Spinal cord (tissue), 10 donors: ENCODE results near the gene CTU1. TPM values are rescaled to one million over a fixed set of nuclear protein-coding genes. Genes with fewer than 3 reads are reported as not detected.
"Not testable (repeated sequence)": the region's sequence is repeated elsewhere in the genome, so short reads cannot be mapped to it uniquely, and the experiment has no call there.

Experiments
- DNase-seq, 6 donors: peaks; one replicate each; pipeline versions ENCODE4 v3.0.0 to v3.0.0-alpha.2; 2013 to 2015; ENCODE audit warnings: low spot score in 6 of 6, low read depth in 4 of 6
- H3K27ac ChIP-seq: one replicate; pipeline ENCODE4 v1.5.1; 2013; ENCODE audit warnings: low read depth, low read length, control low read depth
- H3K27me3 ChIP-seq: one replicate; pipeline ENCODE4 v1.6.1; 2013; ENCODE audit warnings: low read length; ENCODE audit not compliant: control insufficient read depth, insufficient read depth
- H3K36me3 ChIP-seq: one replicate; pipeline ENCODE4 v1.6.1; 2013; ENCODE audit warnings: low read length; ENCODE audit not compliant: control insufficient read depth, insufficient read depth
- H3K4me1 ChIP-seq: one replicate; pipeline ENCODE4 v1.6.1; 2013; ENCODE audit warnings: low read length; ENCODE audit not compliant: control insufficient read depth, insufficient read depth
- H3K4me3 ChIP-seq: one replicate; pipeline ENCODE4 v1.5.1; 2013; ENCODE audit warnings: low read depth, low read length, control low read depth
- H3K9me3 ChIP-seq: one replicate; pipeline ENCODE4 v1.6.1; 2013; ENCODE audit warnings: low read length; ENCODE audit not compliant: control insufficient read depth, insufficient read depth
- WGBS: methylation state at CpG from one replicate; pipeline ENCODE4 v1.1.5; 2013; ENCODE audit warnings: missing lambda C conversion rate; ENCODE audit not compliant: insufficient coverage; 5-methylcytosine and 5-hydroxymethylcytosine counted together
- polyA plus RNA-seq, 2 donors: library from polyadenylated mRNA; unstranded; fragments of 120-200 nt; gene quantifications; one replicate each; pipeline ENCODE4 v1.2.1, GENCODE V29; 2013; ENCODE audit not compliant: insufficient read length in 2 of 2
- total RNA-seq, 2 donors: library from RNA; depleted of rRNA in 1 of 2; stranded (reverse); fragments of 120-200 nt in 1 of 2; fragments of >200 nt in 1 of 2; gene quantifications; one replicate each; pipeline versions ENCODE4 v1.2.3 to v1.2.4, GENCODE V29; 2013 to 2014
- donor health status: healthy.

The CTU1 gene
- total and polyA plus RNA-seq, 4 donors = 1.8 to 6.4 (median 5.0) TPM

- Histone ChIP-seq H3K9me3 (no peaks in the 10 kb centered on the region), H3K27me3 (no peaks in the 10 kb centered on the region), H3K4me1 (peaks cover 8% of the 10 kb centered on the region), H3K4me3 (no peak overlapping the region), H3K27ac (no peak overlapping the region), H3K36me3 (no peaks in the 10 kb centered on the region)
- no CpG with 5 or more reads among the region's 5 CpGs for WGBS
- no peak for DNase-seq
Observed at GRCh38 chr19:51143486-51143885, 35.3 kb upstream of the CTU1 start.

DNA sequence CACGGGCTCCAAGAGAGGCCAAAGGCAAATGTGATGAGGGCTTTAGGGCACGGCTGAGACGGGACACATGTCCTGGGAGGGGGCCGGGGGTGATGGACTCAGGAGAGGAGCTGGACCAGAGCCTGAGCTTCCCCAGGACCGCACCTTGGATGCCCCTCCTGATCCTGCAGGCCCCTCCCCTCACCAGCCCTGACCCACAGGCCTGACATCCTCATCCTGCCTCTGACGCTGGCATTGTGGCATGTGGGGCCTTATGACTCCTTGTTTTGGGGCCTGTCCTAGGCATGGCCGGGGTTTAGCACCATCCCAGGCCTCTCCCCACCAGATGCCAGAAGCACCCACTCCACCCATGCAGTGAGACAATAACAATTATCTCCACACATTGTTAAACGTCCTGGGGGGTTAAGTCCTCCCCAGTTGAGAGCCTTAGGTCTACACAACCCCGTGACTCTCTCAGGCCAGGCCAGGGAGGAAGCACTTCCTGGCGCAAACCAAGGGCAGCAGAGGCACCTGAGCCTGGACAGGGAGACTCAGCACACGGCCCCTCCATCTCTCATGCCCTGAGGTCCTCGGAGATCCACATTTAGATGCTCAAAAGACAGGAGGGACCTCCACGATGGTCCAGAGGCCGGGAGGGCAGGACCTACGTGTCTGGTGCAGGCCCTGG is 34.7 kb upstream of the CTU1 start:
- not testable (repeated sequence) for H3K27me3 ChIP-seq, DNase-seq, H3K4me1 ChIP-seq, H3K9me3 ChIP-seq, H3K36me3 ChIP-seq, H3K4me3 ChIP-seq, H3K27ac ChIP-seq
- WGBS = 78% methylated on average over 4 of the region's 15 CpGs

DNA sequence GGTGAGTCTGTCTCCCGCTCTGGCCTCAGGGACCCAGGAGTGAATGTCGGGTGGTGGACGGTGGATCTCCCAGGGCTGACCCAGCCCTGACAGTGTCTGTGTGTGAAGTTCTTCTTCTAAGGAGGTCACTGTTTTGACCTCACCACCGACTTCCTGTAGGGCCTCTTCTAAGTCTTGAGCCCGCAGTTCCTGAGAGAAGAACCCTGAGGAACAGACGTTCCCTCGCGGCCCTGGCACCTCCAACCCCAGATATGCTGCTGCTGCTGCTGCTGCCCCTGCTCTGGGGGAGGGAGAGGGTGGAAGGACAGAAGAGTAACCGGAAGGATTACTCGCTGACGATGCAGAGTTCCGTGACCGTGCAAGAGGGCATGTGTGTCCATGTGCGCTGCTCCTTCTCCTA is 33.9 kb upstream of the CTU1 start, which contains the start of gene SIGLEC7:
Gene SIGLEC7 (plus strand): TSS at position 183 of the 400 bp plus-strand sequence. CDS start 69 bp downstream, at position 252.
- Histone ChIP-seq H3K4me3 (no peak within 1 kb of the TSS), H3K9me3 (no peaks in the 10 kb centered on the region), H3K27me3 (no peaks in the 10 kb centered on the region), H3K27ac (peak within 1 kb of the TSS; percentile 15), H3K36me3 (no peaks in the 10 kb centered on the region), H3K4me1 (peaks cover 10% of the 10 kb centered on the region)
- DNase-seq = no peak
- WGBS = 75% methylated on average over 12 of the region's 14 CpGs

- WGBS = 76% methylated on average over 5 of the region's 6 CpGs
- DNase-seq = no peak
- no peaks in the 10 kb centered on the region for H3K27me3 ChIP-seq
- no peaks in the 10 kb centered on the region for H3K9me3 ChIP-seq
- H3K4me3 ChIP-seq = no peak overlapping the region
- no peak overlapping the region for H3K27ac ChIP-seq
- H3K4me1 ChIP-seq = peaks cover 10% of the 10 kb centered on the region
- H3K36me3 ChIP-seq = no peaks in the 10 kb centered on the region
Observed at GRCh38 chr19:51141181-51141580, 33.0 kb upstream of the CTU1 start.

DNA sequence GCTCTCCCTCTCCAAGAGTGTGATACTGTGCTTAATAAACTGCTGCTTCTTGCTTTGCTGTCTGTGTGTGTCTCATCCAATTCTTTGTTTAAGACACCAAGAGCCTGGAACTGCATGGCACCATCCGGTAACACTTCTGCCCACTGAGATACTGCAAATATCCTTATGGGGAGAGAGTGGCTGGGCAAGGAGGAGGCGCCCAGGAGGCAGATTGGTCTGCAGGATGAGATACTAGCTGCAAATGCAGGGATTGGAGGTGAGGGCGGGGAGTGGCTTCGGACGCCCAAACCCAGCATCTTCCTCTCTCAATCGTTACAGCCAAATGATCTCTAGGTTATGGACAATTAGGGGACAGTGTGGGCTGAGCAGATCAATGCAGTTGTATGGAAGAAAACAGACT is 32.2 kb upstream of the CTU1 start:
- peak in 1 of 6 donors; percentile 49 for DNase-seq
- H3K4me1 ChIP-seq = peaks cover 10% of the 10 kb centered on the region
- H3K27ac ChIP-seq = no peak overlapping the region
- WGBS = no CpG with 5 or more reads among the region's 6 CpGs
- no peaks in the 10 kb centered on the region for H3K36me3 ChIP-seq
- no peaks in the 10 kb centered on the region for H3K27me3 ChIP-seq
- no peaks in the 10 kb centered on the region for H3K9me3 ChIP-seq
- no peak overlapping the region for H3K4me3 ChIP-seq

- no peaks in the 10 kb centered on the region for H3K9me3 ChIP-seq
- DNase-seq = no peak
- H3K27me3 ChIP-seq = no peaks in the 10 kb centered on the region
- H3K36me3 ChIP-seq = no peaks in the 10 kb centered on the region
- WGBS = 69% methylated on average over 2 of the region's 4 CpGs
- no peak overlapping the region for H3K4me3 ChIP-seq
- H3K4me1 ChIP-seq = peaks cover 10% of the 10 kb centered on the region
- no peak overlapping the region for H3K27ac ChIP-seq
Observed at GRCh38 chr19:51139299-51140014, 31.2 kb upstream of the CTU1 start.

GRCh38 chr19:51138549-51138979 is 30.4 kb upstream of the CTU1 start:
- WGBS = 87% methylated on average over 3 of the region's 6 CpGs
- Histone ChIP-seq H3K4me3 (no peak overlapping the region), H3K4me1 (peaks cover 10% of the 10 kb centered on the region), H3K9me3 (no peaks in the 10 kb centered on the region), H3K27ac (no peak overlapping the region), H3K27me3 (no peaks in the 10 kb centered on the region), H3K36me3 (no peaks in the 10 kb centered on the region)
- no peak for DNase-seq

DNA sequence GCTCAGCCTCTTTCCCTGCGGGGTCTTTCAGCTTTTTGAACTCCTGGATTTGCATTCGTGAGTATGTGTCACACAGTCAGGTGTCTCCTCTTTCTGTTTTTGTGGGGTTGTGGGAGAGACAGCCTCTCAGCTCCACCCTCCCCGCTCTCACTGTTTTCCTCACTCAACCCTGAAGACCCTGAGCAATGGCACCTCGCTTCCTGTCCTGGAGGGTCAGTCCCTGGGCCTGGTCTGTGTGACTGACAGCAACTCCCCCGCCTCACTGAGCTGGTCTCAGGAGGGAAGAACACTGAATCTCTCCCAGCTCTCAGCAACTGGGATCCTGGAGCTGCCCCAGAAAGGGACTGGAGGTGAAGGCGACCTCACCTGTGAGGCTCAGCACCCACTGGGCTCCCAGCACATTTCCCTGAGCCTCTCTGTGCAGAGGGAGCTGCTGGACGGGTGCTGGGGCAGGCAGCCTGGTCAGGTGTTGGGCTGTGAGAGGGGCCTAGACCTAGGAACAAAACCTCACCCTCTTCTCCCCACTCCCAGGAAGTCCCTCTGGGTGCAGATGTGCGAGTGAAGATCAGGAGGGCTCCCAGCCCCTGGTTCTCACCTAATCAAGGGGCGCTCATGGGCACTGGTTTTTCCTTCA is 29.7 kb upstream of the CTU1 start:
- no peak overlapping the region for H3K4me3 ChIP-seq
- no peak overlapping the region for H3K27ac ChIP-seq
- no peaks in the 10 kb centered on the region for H3K9me3 ChIP-seq
- no peaks in the 10 kb centered on the region for H3K27me3 ChIP-seq
- H3K4me1 ChIP-seq = peaks cover 10% of the 10 kb centered on the region
- H3K36me3 ChIP-seq = no peaks in the 10 kb centered on the region
- no peak for DNase-seq
- WGBS = 79% methylated on average over 6 of the region's 9 CpGs

GRCh38 chr19:51136851-51137551 is 28.8 kb upstream of the CTU1 start:
- Histone ChIP-seq H3K4me3 (no peak overlapping the region), H3K27me3 (no peaks in the 10 kb centered on the region), H3K4me1 (peaks cover 10% of the 10 kb centered on the region), H3K9me3 (no peaks in the 10 kb centered on the region), H3K27ac (no peak overlapping the region), H3K36me3 (no peaks in the 10 kb centered on the region)
- DNase-seq = no peak
- 70% methylated on average over 10 of the region's 12 CpGs for WGBS
